Uterus (tissue), 4 donors: Measurements from ENCODE around the gene KRT3. TPM values are rescaled to one million over a fixed set of nuclear protein-coding genes. Genes with fewer than 3 reads are reported as not detected.

Experiments used
- DNase-seq, 2 donors: peaks; one replicate each; pipeline ENCODE4 v3.0.0-alpha.2; 2019 to 2020
- H3K27ac ChIP-seq, 2 donors: fragments of 200-600 bp; sonication (generic); 1 replicate in 1 of 2; 2 replicates in 1 of 2; pipeline ENCODE4 v1.5.1; 2016 to 2018
- H3K27me3 ChIP-seq, 2 donors: fragments of 200-600 bp; sonication (generic); one replicate each; pipeline ENCODE4 v1.5.1; 2018 to 2019; ENCODE audit warnings: control low read depth in 1 of 2
- H3K36me3 ChIP-seq, 2 donors: fragments of 200-600 bp; sonication (generic); one replicate each; pipeline ENCODE4 v1.5.1; 2019; ENCODE audit warnings: control low read depth in 1 of 2
- H3K4me1 ChIP-seq, 2 donors: fragments of 200-600 bp; sonication (generic); one replicate each; pipeline ENCODE4 v1.5.1; 2018 to 2019; ENCODE audit warnings: control low read depth in 1 of 2
- H3K4me3 ChIP-seq, 2 donors: fragments of 200-600 bp; sonication (generic); 1 replicate in 1 of 2; 2 replicates in 1 of 2; pipeline ENCODE4 v1.5.1; 2018 to 2019; ENCODE audit warnings: mild to moderate bottlenecking in 1 of 2
- H3K9me3 ChIP-seq, 2 donors: fragments of 200-600 bp; sonication (generic); one replicate each; pipeline ENCODE4 v1.5.1; 2019; ENCODE audit warnings: control low read depth in 1 of 2
- CTCF ChIP-seq, 4 experiments: fragments of 200-600 bp in 2 of 4; fragments of 450-650 bp in 2 of 4; sonication (generic) in 2 of 4; IDR thresholded peaks; one replicate each; pipeline ENCODE4 v1.5.1; 2016 to 2019; ENCODE audit warnings: antibody characterized with exemption in 4 of 4, mild to moderate bottlenecking in 2 of 4, moderate library complexity in 1 of 4
- POLR2A ChIP-seq, 2 donors: fragments of 450-650 bp; IDR thresholded peaks; one replicate each; pipeline ENCODE4 v1.6.1; 2016; ENCODE audit warnings: antibody characterized with exemption in 2 of 2, mild to moderate bottlenecking in 1 of 2, moderate library complexity in 1 of 2
- intact Hi-C: fragments of 100-400 bp; cut with DNase I; formaldehyde crosslinking; loops from one replicate; pipeline ENCODE4 v1.15.1; 2023; ENCODE audit warnings: low total_unique reads
- total RNA-seq, 4 donors: library from RNA; depleted of rRNA in 3 of 4; stranded (reverse); fragments of >200 nt in 3 of 4; gene quantifications; one replicate each; pipeline versions ENCODE4 v1.1.0 to v1.2.4, GENCODE V29; 2014 to 2023
- donor health status: DM: yes; HTN: yes; CAD: no.

The KRT3 gene
- total RNA-seq, 4 donors from 2014 or later = not detected

- intact Hi-C loops = no loop called here
- Histone ChIP-seq H3K27me3 (no peaks in the 10 kb centered on the region), H3K9me3 (no peaks in the 10 kb centered on the region), H3K27ac (no peak overlapping the region), H3K4me1 (no peaks in the 10 kb centered on the region), H3K36me3 (no peaks in the 10 kb centered on the region), H3K4me3 (no peak overlapping the region)
- no peak for DNase-seq
- TF ChIP-seq POLR2A (IDR thresholded peaks at IDR 0.05) = no peak
- TF ChIP-seq CTCF (IDR thresholded peaks at IDR 0.05) = no peak
These were observed 13.2 kb upstream of the KRT3 start for GRCh38 chr12:52809166-52809565.

GRCh38 chr12:52808573-52809160, 12.8 kb upstream of the KRT3 start:
- intact Hi-C loops = no loop called here
- H3K36me3 ChIP-seq = no peaks in the 10 kb centered on the region
- no peaks in the 10 kb centered on the region for H3K27me3 ChIP-seq
- TF ChIP-seq POLR2A (IDR thresholded peaks at IDR 0.05) = no peak
- no peak for TF ChIP-seq CTCF (IDR thresholded peaks at IDR 0.05)
- H3K27ac ChIP-seq = no peak overlapping the region
- H3K4me1 ChIP-seq = no peaks in the 10 kb centered on the region
- DNase-seq = no peak
- no peak overlapping the region for H3K4me3 ChIP-seq
- no peaks in the 10 kb centered on the region for H3K9me3 ChIP-seq

GRCh38 chr12:52807544-52808470, 11.9 kb upstream of the KRT3 start:
- Histone ChIP-seq H3K4me1 (no peaks in the 10 kb centered on the region), H3K4me3 (no peak overlapping the region), H3K27ac (no peak overlapping the region), H3K27me3 (no peaks in the 10 kb centered on the region), H3K9me3 (no peaks in the 10 kb centered on the region), H3K36me3 (no peaks in the 10 kb centered on the region)
- DNase-seq = no peak
- intact Hi-C loops = no loop called here
- TF ChIP-seq POLR2A (IDR thresholded peaks at IDR 0.05) = no peak

GRCh38 chr12:52806821-52807543, 11.1 kb upstream of the KRT3 start:
- TF ChIP-seq POLR2A (IDR thresholded peaks at IDR 0.05) (no peak), CTCF (IDR thresholded peaks at IDR 0.05) (no peak)
- no peaks in the 10 kb centered on the region for H3K9me3 ChIP-seq
- H3K36me3 ChIP-seq = no peaks in the 10 kb centered on the region
- intact Hi-C loops = no loop called here
- H3K4me3 ChIP-seq = no peak overlapping the region
- H3K27ac ChIP-seq = no peak overlapping the region
- no peaks in the 10 kb centered on the region for H3K27me3 ChIP-seq
- DNase-seq = no peak
- H3K4me1 ChIP-seq = no peaks in the 10 kb centered on the region

GRCh38 chr12:52806169-52806811, 10.4 kb upstream of the KRT3 start:
- Histone ChIP-seq H3K4me1 (no peaks in the 10 kb centered on the region), H3K4me3 (no peak overlapping the region), H3K36me3 (no peaks in the 10 kb centered on the region), H3K9me3 (no peaks in the 10 kb centered on the region), H3K27me3 (no peaks in the 10 kb centered on the region), H3K27ac (no peak overlapping the region)
- intact Hi-C loops = no loop called here
- TF ChIP-seq POLR2A (IDR thresholded peaks at IDR 0.05) (no peak), CTCF (IDR thresholded peaks at IDR 0.05) (no peak)
- DNase-seq = no peak
